Measurements from ENCODE around the gene CLCN6.

DNA sequence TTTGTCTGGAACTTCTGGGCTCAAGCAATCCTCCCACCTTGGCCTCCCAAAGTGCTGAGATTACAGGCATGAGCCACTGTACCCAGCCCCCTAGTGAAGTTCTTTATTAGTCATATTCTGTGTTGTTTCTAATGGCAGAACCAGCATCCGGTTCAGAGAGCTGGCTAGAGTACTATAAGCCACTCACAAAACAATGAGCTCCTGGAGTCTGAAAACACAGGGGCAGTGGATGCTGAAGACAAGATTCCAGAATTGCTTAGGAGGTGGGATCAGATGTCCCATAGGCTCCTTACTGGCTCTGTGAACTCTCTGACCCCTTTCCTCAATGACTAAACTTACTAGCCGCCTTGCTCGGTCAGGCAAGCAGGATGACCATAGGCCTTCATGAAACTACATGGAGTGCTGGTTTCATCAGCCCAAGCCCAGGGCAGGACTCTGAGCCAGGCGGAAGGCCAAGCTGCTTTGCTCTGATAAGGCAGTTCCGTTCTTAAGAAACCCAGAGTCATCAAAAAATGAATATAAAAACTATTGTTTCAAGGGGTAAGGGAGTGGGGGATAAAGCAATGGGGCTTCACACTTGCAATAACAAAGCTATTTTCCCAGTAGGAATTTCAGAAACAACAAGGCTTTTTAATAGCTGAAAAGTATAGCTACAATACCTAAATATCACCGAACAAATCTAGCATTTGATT is 8.3 kb upstream of the CLCN6 start:
- TF ChIP-seq, protein P1, sequence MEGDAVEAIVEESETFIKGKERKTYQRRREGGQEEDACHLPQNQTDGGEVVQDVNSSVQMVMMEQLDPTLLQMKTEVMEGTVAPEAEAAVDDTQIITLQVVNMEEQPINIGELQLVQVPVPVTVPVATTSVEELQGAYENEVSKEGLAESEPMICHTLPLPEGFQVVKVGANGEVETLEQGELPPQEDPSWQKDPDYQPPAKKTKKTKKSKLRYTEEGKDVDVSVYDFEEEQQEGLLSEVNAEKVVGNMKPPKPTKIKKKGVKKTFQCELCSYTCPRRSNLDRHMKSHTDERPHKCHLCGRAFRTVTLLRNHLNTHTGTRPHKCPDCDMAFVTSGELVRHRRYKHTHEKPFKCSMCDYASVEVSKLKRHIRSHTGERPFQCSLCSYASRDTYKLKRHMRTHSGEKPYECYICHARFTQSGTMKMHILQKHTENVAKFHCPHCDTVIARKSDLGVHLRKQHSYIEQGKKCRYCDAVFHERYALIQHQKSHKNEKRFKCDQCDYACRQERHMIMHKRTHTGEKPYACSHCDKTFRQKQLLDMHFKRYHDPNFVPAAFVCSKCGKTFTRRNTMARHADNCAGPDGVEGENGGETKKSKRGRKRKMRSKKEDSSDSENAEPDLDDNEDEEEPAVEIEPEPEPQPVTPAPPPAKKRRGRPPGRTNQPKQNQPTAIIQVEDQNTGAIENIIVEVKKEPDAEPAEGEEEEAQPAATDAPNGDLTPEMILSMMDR (IDR thresholded peaks at IDR 0.05), result no peak
- no peak for TF ChIP-seq POLR2A (IDR thresholded peaks at IDR 0.05)
